ENCODE measurements around the gene C11orf68. TPM values are rescaled to one million over a fixed set of nuclear protein-coding genes. Genes with fewer than 3 reads are reported as not detected.

The C11orf68 gene
- polyA plus RNA-seq, 1 experiment, result 32.9 TPM

DNA sequence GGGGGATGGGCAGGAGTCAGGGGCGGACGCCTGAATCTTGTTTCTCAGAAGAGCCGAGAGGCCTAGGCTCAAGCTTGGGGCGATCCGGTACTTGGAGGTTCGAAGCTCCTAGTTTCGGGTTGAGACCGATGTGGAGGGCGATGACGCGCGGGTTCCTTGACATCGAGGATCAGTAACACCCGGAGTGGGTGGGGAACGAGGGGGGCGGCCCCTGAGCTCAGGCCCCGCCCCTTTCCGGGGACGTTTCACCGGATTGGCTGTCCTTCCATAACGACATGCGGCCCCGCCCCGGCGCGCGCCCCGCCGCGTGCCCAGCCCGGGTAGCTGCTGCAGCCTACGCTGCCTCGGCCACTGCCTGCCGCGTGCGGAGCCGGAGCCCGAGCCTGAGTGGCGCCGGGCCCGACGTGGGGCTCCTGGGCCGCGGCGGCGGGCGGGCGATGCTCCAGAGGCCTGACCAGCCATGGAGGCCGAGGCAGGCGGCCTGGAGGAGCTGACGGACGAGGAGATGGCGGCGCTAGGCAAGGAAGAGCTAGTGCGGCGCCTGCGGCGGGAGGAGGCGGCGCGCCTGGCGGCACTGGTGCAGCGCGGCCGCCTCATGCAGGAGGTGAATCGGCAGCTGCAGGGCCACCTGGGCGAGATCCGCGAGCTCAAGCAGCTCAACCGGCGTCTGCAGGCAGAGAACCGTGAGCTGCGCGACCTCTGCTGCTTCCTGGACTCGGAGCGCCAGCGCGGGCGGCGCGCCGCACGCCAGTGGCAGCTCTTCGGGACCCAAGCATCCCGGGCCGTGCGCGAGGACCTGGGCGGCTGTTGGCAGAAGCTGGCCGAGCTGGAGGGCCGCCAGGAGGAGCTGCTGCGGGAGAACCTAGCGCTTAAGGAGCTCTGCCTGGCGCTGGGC is 28.3 kb downstream of the C11orf68 start, which contains the start of gene CCDC85B:
Gene CCDC85B (plus strand): TSS at position 350 of the 895 bp plus-strand sequence. CDS start 111 bp downstream, at position 461.
- Histone ChIP-seq H3K9me3 (ENCODE audit: control insufficient read depth, insufficient read depth, low read length) (no peaks in the 10 kb centered on the region), H3K4me3 (ENCODE audit: low read depth, low read length) (peak within 1 kb of the TSS; percentile 72), H3K27me3 (ENCODE audit: control insufficient read depth, insufficient read depth, low read length) (no peaks in the 10 kb centered on the region), H3K27ac (ENCODE audit: low read depth, low read length) (peak within 1 kb of the TSS; percentile 98)
- ChIA-PET CTCF (interaction anchor here (1.5 to 8.9 kb wide), 7 partner anchors 7 to 178 kb away, joined by 3 to 157 read pairs (median 30); partner anchors contain the start of genes CFL1, FOSL1 and MUS81), POLR2A (interaction anchor here (0.6 to 7.3 kb wide), 22 partner anchors 10 to 422 kb away, joined by 3 to 153 read pairs (median 5); partner anchors contain the start of genes BANF1, CFL1, EFEMP2 and EIF1AD)
- peak; percentile 89 for DNase-seq (ENCODE audit: low read depth, low spot score)
- TF ChIP-seq, protein P1, sequence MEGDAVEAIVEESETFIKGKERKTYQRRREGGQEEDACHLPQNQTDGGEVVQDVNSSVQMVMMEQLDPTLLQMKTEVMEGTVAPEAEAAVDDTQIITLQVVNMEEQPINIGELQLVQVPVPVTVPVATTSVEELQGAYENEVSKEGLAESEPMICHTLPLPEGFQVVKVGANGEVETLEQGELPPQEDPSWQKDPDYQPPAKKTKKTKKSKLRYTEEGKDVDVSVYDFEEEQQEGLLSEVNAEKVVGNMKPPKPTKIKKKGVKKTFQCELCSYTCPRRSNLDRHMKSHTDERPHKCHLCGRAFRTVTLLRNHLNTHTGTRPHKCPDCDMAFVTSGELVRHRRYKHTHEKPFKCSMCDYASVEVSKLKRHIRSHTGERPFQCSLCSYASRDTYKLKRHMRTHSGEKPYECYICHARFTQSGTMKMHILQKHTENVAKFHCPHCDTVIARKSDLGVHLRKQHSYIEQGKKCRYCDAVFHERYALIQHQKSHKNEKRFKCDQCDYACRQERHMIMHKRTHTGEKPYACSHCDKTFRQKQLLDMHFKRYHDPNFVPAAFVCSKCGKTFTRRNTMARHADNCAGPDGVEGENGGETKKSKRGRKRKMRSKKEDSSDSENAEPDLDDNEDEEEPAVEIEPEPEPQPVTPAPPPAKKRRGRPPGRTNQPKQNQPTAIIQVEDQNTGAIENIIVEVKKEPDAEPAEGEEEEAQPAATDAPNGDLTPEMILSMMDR (IDR thresholded peaks at IDR 0.05; ENCODE audit: low read depth, low read length), result no peak; the same call in 1 of the 2 replicates

DNA sequence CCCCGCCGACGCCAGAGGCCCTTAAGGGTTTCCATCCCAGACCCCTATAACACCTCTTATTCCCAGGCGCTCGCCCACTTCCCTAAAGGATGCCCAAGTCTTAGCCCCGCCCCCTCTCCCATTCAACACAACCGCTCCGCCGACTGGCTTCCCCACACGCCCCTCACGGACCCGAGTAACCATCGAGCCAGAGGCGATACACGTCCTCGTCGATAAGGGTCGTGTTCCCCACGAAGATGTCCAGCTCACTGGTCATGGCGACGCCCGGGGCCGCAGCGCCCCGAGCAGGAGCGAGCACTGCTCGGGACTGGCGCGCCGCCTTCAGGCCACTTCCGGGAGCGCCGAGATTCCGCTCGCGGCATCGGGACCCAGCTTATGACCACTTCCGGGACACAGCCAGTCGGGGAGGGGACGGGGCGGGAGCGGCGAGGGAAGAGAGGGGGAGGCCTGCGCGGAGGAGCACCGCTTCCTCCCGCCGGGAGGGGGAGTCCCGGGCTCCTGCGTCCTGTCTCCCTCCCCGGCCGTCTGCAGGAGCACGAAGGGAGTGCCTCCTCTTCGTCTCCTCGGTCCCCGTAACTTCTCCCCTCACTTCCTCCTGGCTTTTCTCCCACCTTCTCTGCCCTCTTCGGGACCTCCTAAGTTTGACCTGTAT is 30.6 kb downstream of the C11orf68 start, which contains the start of gene FIBP:
Gene FIBP (minus strand): TSS at position 309 of the 652 bp plus-strand sequence. CDS start 53 bp downstream, at position 256.
- no peaks in the 10 kb centered on the region for H3K27me3 ChIP-seq (ENCODE audit: control insufficient read depth, insufficient read depth, low read length)
- ChIA-PET POLR2A (interaction anchor here (0.5 to 7.3 kb wide), 21 partner anchors 10 to 273 kb away, joined by 3 to 153 read pairs (median 4); partner anchors contain the start of genes BANF1, CFL1, EIF1AD and FOSL1), CTCF (interaction anchor here (0.6 to 8.9 kb wide), 66 partner anchors 9 to 1298 kb away, joined by 3 to 157 read pairs (median 6); partner anchors contain the start of genes CFL1, CTSW, FOSL1 and KAT5)

DNA sequence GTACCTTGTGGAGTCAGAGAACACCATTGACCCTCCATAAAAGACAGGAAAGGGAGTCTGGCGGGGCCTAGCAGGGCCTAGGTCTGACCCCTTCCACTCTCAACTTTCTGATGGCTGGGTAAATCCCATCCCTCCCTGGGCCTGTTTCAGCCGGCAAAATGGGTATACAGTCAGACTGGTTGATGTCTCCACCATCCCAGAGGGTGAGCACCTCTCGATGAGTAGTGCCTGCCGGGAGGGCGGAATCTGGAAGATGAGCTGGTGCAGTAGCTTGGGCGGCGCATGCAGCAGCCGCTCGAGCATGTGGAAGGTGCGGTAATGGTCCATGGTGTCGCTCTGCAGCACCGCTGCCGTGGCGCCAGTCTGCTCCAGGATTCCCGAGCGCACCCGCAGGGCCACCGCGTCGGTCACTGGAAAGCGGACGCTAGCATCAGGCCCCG is 31.1 kb downstream of the C11orf68 start:
- POLR2A ChIA-PET, result interaction anchor here (0.6 to 7.3 kb wide), 17 partner anchors 10 to 273 kb away, joined by 3 to 153 read pairs (median 7); partner anchors contain the start of genes BANF1, CFL1, EIF1AD and FOSL1
- Histone ChIP-seq H3K27ac (ENCODE audit: low read depth, low read length) (peak overlapping the region; percentile 81), H3K27me3 (ENCODE audit: control insufficient read depth, insufficient read depth, low read length) (no peaks in the 10 kb centered on the region), H3K9me3 (ENCODE audit: control insufficient read depth, insufficient read depth, low read length) (no peaks in the 10 kb centered on the region), H3K4me3 (ENCODE audit: low read depth, low read length) (peak overlapping the region; percentile 90)
- DNase-seq (ENCODE audit: low read depth, low spot score), result no peak
- TF ChIP-seq, protein P1 (IDR thresholded peaks at IDR 0.05; ENCODE audit: low read depth, low read length), result no peak
- CTCF ChIA-PET, result interaction anchor here (0.6 to 8.9 kb wide), 64 partner anchors 9 to 1299 kb away, joined by 3 to 157 read pairs (median 6); partner anchors contain the start of genes CFL1, CTSW, FOSL1 and KAT5

More for the DNA sequence above, 30.6 kb downstream of the C11orf68 start, which contains the start of gene FIBP:
- Histone ChIP-seq H3K9me3 (ENCODE audit: control insufficient read depth, insufficient read depth, low read length) (no peaks in the 10 kb centered on the region), H3K27ac (ENCODE audit: low read depth, low read length) (peak within 1 kb of the TSS; percentile 98), H3K4me3 (ENCODE audit: low read depth, low read length) (peak within 1 kb of the TSS; percentile 90)
- peak; percentile 94 for DNase-seq (ENCODE audit: low read depth, low spot score)
- TF ChIP-seq, protein P1 (IDR thresholded peaks at IDR 0.05; ENCODE audit: low read depth, low read length), result peak; percentile 74

DNA sequence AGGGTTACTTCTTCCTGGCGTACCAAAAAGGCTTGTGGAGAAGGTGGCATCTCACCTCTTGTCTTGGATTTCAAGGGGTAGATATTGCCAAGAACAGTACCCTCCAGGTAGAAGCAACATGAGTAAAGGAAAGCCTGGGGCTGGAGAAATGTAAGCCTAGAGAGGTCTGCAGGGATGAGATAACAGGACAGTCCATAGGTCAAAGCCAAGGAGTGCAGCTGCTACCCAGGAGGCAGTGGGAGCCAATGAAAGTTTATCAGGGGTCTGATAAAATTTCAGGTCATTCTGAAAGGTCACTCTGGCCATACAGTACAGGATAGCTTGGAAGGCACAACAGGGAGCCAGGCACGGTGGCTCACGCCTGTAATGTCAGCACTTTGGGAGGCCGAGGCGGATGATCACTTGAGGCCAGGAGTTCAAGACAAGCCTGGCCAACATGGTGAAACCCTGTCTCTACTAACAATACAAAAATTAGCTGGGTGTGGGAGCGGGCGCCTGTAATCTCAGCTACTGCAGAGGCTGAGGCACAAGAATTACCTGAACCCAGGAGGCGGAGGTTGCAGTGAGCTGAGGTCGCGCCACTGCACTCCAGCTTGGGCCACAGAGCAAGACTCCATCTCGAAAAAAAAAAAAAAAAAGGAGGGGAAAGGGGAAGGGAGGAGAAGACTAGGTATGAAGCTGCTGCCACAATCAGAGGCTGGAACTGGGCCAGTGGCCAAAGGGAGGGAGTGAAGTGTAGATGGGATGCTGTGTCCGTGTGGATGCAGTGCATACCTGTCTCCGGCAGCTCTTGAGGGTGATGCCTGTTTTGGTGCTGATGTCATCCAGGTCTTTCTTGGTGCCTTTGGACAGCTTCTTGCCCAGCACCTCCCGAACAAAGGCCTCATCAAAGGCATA is 31.8 kb downstream of the C11orf68 start:
- peak overlapping the region; percentile 81 for H3K27ac ChIP-seq (ENCODE audit: low read depth, low read length)
- POLR2A ChIA-PET, result interaction anchor here (0.5 to 7.3 kb wide), 4 partner anchors 28 to 272 kb away, joined by 3 to 124 read pairs (median 35); partner anchors contain the start of genes CFL1 and MUS81
- DNase-seq (ENCODE audit: low read depth, low spot score), result no peak
- H3K9me3 ChIP-seq (ENCODE audit: control insufficient read depth, insufficient read depth, low read length), result no peaks in the 10 kb centered on the region
- CTCF ChIA-PET, result interaction anchor here (0.7 to 8.9 kb wide), 10 partner anchors 8 to 158 kb away, joined by 3 to 157 read pairs (median 17); partner anchors contain the start of genes CFL1, CTSW, FOSL1 and MUS81
- H3K4me3 ChIP-seq (ENCODE audit: low read depth, low read length), result peak overlapping the region; percentile 90
- TF ChIP-seq, protein P1 (IDR thresholded peaks at IDR 0.05; ENCODE audit: low read depth, low read length), result no peak
- no peaks in the 10 kb centered on the region for H3K27me3 ChIP-seq (ENCODE audit: control insufficient read depth, insufficient read depth, low read length)
